A172 (cell line): ENCODE measurements around the gene PHF14. TPM values are rescaled to one million over a fixed set of nuclear protein-coding genes. Genes with fewer than 3 reads are reported as not detected.
A peak's percentile ranks its signal among the peaks of the same experiment; 100 is the strongest.
"Not testable (repeated sequence)": the region's sequence is repeated elsewhere in the genome, so short reads cannot be mapped to it uniquely, and the experiment has no call there.

Source experiments
- DNase-seq: peaks from one replicate; pipeline ENCODE4 v3.0.0-alpha.2; 2015; ENCODE audit warnings: low spot score
- total RNA-seq: library from RNA; depleted of rRNA; stranded (reverse); fragments of >200 nt; shearing (Covaris generic); gene quantifications from 2 replicates; pipeline ENCODE4 v1.2.3, GENCODE V29; 2014; rRNA removed

PHF14 gene
- 40.7 and 73.8 TPM in 2 replicates for total RNA-seq

- peak; percentile 99 for DNase-seq
These were observed at the start of gene PHF14 for GRCh38 chr7:10973061-10973941. Gene PHF14, plus strand, starts transcription at chr7:10973872. Its CDS starts 452 bp downstream, at chr7:10974324.

GRCh38 chr7:10924370-10924769 is 49.3 kb upstream of the PHF14 start:
- no peak for DNase-seq

- DNase-seq = not testable (repeated sequence)
These were observed 45.5 kb upstream of the PHF14 start for GRCh38 chr7:10928203-10928602.

- DNase-seq = no peak
These were observed 43.1 kb upstream of the PHF14 start for GRCh38 chr7:10930551-10930950.

GRCh38 chr7:10931161-10931560 is 42.5 kb upstream of the PHF14 start:
- DNase-seq = no peak

GRCh38 chr7:10934292-10934691 is 39.4 kb upstream of the PHF14 start:
- DNase-seq = no peak

- no peak for DNase-seq
These were observed 34.3 kb upstream of the PHF14 start for GRCh38 chr7:10939237-10939910.

GRCh38 chr7:10939911-10940703 is 33.6 kb upstream of the PHF14 start:
- DNase-seq = peak; percentile 94

- DNase-seq = no peak
These were observed 32.8 kb upstream of the PHF14 start for GRCh38 chr7:10940704-10941355.

- DNase-seq = no peak
These were observed 23.2 kb upstream of the PHF14 start for GRCh38 chr7:10950494-10950893.

GRCh38 chr7:10950974-10951578 is 22.6 kb upstream of the PHF14 start:
- DNase-seq = not testable (repeated sequence)

GRCh38 chr7:10952588-10952987 is 21.1 kb upstream of the PHF14 start:
- no peak for DNase-seq

- DNase-seq = not testable (repeated sequence)
These were observed 20.5 kb upstream of the PHF14 start for GRCh38 chr7:10953078-10953750.

GRCh38 chr7:10956528-10956927 is 17.1 kb upstream of the PHF14 start:
- DNase-seq = no peak

GRCh38 chr7:10960242-10960641 is 13.4 kb upstream of the PHF14 start:
- not testable (repeated sequence) for DNase-seq

- not testable (repeated sequence) for DNase-seq
These were observed 8.7 kb upstream of the PHF14 start for GRCh38 chr7:10965016-10965415.

- no peak for DNase-seq
These were observed 1.5 kb upstream of the PHF14 start for GRCh38 chr7:10972174-10972573.

- peak; percentile 61 for DNase-seq
These were observed 555 bp downstream of the PHF14 start for GRCh38 chr7:10973942-10974911.

GRCh38 chr7:10977113-10977512 is 3.4 kb downstream of the PHF14 start:
- DNase-seq = no peak
